Stimulated activated CD8-positive, alpha-beta memory T cell treated with anti-CD3 and anti-CD28 coated beads, Interleukin-15, amount 100 ng/mL, for 24 hours (primary cell): Measurements from ENCODE around the gene CMTM8.
"Not testable (repeated sequence)": the region's sequence is repeated elsewhere in the genome, so short reads cannot be mapped to it uniquely, and the experiment has no call there.

ENCODE experiments used
- DNase-seq: peaks from one replicate; pipeline ENCODE4 v3.0.0-alpha.2; 2020; ENCODE audit warnings: low read depth

The CMTM8 gene

GRCh38 chr3:32381922-32382321, 143.4 kb downstream of the CMTM8 start:
- DNase-seq: no peak

- DNase-seq: no peak
Measured at GRCh38 chr3:32383136-32383711, 144.7 kb downstream of the CMTM8 start.

GRCh38 chr3:32384938-32385337, 146.5 kb downstream of the CMTM8 start:
- no peak for DNase-seq

- no peak for DNase-seq
Measured at GRCh38 chr3:32387512-32387911, 149.0 kb downstream of the CMTM8 start.

GRCh38 chr3:32389577-32389976, 151.1 kb downstream of the CMTM8 start:
- not testable (repeated sequence) for DNase-seq

- peak; percentile 17 for DNase-seq
Measured at GRCh38 chr3:32391643-32392535, 153.4 kb downstream of the CMTM8 start, which contains the start of gene CMTM7. Gene CMTM7 (plus strand): TSS chr3:32391853. CDS start chr3:32391907, 54 bp downstream.

GRCh38 chr3:32392536-32393302, 154.2 kb downstream of the CMTM8 start:
- DNase-seq: no peak

- no peak for DNase-seq
Measured at GRCh38 chr3:32395496-32395895, 157.0 kb downstream of the CMTM8 start.

- DNase-seq: no peak
Measured at GRCh38 chr3:32397941-32398340, 159.5 kb downstream of the CMTM8 start.

- no peak for DNase-seq
Measured at GRCh38 chr3:32398531-32398930, 160.1 kb downstream of the CMTM8 start.

- no peak for DNase-seq
Measured at GRCh38 chr3:32399030-32399620, 160.6 kb downstream of the CMTM8 start.

GRCh38 chr3:32401126-32401525, 162.6 kb downstream of the CMTM8 start:
- DNase-seq: no peak

GRCh38 chr3:32401556-32402081, 163.1 kb downstream of the CMTM8 start:
- DNase-seq: no peak

- no peak for DNase-seq
Measured at GRCh38 chr3:32403663-32404062, 165.2 kb downstream of the CMTM8 start.

GRCh38 chr3:32404714-32405113, 166.2 kb downstream of the CMTM8 start:
- DNase-seq: no peak

- DNase-seq: no peak
Measured at GRCh38 chr3:32405155-32405554, 166.7 kb downstream of the CMTM8 start.

GRCh38 chr3:32405711-32406323, 167.3 kb downstream of the CMTM8 start:
- no peak for DNase-seq

- DNase-seq: no peak
Measured at GRCh38 chr3:32406486-32407408, 168.3 kb downstream of the CMTM8 start.

- no peak for DNase-seq
Measured at GRCh38 chr3:32410367-32411246, 172.1 kb downstream of the CMTM8 start.
